ENCODE measurements around the gene SCML1.

Gene SCML1

DNA sequence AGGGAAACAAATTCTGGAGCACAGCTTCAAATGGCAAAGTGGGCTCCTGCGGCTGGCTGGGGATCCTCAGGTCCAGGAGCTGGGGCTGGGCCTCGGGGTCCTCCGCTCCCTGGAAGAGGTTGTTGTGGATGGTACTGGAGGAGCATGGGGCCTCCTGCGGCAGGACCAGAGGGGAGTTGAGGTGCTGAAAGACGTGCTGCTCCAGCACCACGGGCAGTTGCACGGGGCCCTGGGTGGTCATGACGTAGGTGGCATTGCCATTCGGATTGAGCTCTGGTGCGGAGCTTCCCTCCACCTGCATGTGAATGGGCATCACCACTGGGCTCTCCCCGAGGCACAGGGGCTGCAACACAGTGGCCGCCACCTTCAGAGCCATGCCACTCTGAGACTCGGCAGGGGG lies 64.1 kb downstream of the SCML1 start:
- DNase-seq = no peak

DNA sequence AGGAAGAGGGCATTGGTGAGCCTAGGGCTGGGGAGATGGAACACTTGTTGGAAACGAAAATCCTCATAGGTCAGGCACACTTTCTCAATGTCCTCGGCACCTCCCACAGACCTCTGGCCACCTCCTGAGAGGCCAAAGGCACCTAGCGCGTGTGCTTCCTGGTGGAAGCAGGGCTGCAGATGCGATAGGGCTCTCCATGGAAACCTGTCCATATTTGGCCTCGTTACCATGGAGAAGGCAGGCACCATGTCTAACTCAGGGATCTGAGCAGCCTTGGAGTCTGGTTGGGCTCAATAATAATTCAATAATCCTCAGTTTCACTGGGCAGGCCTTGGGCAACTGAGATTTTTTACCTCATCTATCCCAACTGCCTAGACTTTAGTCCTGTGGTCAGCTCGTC lies 65.5 kb downstream of the SCML1 start:
- DNase-seq = peak; percentile 11

DNA sequence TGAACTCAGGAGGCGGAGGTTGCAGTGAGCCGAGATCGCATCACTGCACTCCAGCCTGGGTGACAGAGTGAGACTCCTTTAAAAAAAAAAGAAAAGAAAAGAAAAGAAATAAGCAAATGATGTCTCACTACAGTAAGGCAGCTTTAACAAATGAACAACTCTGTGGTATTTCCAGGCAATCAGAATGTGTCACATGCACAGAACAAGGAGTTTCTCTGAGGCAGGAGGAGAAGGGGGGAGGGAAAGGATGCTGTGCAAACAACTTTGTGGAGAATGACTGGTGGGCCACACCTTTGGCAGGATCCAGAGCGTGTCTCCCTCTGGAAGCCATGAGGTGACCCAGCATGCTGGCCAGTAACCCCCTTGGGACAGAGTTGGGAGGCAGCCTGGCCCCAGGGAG lies 66.2 kb downstream of the SCML1 start:
- peak; percentile 3 for DNase-seq
